HEK293 (cell line): ENCODE results near the gene WSCD2.

Source experiments
- RBAK ChIP-seq: fragments of 450-650 bp; formaldehyde crosslinking; IDR thresholded peaks from 2 replicates; pipeline ENCODE4 v1.5.1; 2016; ENCODE audit warnings: missing biosample characterization, missing genetic modification characterization
- ZNF433 ChIP-seq: fragments of 450-650 bp; formaldehyde crosslinking; IDR thresholded peaks from 2 replicates; pipeline ENCODE4 v1.5.1; 2016; ENCODE audit warnings: missing biosample characterization, missing genetic modification characterization, low read depth
- TF ChIP-seq, protein P1 (sequence below): fragments of 450-650 bp; formaldehyde crosslinking; IDR thresholded peaks from 2 replicates; pipeline ENCODE4 v1.5.1; 2016; ENCODE audit warnings: missing biosample characterization, missing genetic modification characterization
- TF ChIP-seq, protein P2 (sequence below): fragments of 450-650 bp; formaldehyde crosslinking; IDR thresholded peaks from 2 replicates; pipeline ENCODE4 v1.5.1; 2016; ENCODE audit warnings: missing biosample characterization, missing genetic modification characterization
- TF ChIP-seq, protein P3 (sequence below): fragments of 450-650 bp; formaldehyde crosslinking; IDR thresholded peaks from 2 replicates; pipeline ENCODE4 v1.5.1; 2016; ENCODE audit warnings: missing biosample characterization, missing genetic modification characterization

DNA sequence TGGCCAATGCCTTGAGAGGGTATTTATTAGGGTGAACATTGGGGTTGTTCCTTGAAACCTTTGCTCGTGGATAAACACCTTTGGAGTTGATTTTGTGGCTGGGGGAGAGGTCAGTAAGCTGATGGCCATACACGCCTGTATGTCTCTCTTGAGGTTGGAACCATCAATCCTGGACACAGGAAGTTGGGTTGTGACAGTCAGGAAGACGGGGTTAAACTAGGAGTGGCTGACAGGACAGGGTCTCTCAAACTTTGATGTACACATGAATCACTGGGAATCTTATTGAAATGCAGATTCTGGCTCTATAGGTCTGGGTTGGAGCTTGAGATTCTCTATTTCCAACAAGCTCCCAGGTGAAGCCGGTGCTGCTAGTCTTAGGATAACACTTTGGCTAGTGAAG lies 12.8 kb upstream of the WSCD2 start:
- TF ChIP-seq ZNF433 (tag by site-specific recombination) (no peak), RBAK (tag by site-specific recombination) (no peak)
- TF ChIP-seq, protein P1, sequence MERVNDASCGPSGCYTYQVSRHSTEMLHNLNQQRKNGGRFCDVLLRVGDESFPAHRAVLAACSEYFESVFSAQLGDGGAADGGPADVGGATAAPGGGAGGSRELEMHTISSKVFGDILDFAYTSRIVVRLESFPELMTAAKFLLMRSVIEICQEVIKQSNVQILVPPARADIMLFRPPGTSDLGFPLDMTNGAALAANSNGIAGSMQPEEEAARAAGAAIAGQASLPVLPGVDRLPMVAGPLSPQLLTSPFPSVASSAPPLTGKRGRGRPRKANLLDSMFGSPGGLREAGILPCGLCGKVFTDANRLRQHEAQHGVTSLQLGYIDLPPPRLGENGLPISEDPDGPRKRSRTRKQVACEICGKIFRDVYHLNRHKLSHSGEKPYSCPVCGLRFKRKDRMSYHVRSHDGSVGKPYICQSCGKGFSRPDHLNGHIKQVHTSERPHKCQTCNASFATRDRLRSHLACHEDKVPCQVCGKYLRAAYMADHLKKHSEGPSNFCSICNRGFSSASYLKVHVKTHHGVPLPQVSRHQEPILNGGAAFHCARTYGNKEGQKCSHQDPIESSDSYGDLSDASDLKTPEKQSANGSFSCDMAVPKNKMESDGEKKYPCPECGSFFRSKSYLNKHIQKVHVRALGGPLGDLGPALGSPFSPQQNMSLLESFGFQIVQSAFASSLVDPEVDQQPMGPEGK (tag by site-specific recombination) = no peak
- TF ChIP-seq, protein P2, sequence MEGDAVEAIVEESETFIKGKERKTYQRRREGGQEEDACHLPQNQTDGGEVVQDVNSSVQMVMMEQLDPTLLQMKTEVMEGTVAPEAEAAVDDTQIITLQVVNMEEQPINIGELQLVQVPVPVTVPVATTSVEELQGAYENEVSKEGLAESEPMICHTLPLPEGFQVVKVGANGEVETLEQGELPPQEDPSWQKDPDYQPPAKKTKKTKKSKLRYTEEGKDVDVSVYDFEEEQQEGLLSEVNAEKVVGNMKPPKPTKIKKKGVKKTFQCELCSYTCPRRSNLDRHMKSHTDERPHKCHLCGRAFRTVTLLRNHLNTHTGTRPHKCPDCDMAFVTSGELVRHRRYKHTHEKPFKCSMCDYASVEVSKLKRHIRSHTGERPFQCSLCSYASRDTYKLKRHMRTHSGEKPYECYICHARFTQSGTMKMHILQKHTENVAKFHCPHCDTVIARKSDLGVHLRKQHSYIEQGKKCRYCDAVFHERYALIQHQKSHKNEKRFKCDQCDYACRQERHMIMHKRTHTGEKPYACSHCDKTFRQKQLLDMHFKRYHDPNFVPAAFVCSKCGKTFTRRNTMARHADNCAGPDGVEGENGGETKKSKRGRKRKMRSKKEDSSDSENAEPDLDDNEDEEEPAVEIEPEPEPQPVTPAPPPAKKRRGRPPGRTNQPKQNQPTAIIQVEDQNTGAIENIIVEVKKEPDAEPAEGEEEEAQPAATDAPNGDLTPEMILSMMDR (tag by site-specific recombination) = no peak
- TF ChIP-seq, protein P3, sequence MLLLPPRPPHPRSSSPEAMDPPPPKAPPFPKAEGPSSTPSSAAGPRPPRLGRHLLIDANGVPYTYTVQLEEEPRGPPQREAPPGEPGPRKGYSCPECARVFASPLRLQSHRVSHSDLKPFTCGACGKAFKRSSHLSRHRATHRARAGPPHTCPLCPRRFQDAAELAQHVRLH (tag by site-specific recombination) = no peak
